ENCODE results near the gene THSD4.

Gene THSD4

GRCh38 chr15:71098920-71099319 is 16.4 kb upstream of the THSD4 start:
- no peak for DNase-seq

GRCh38 chr15:71103102-71103676 is 12.1 kb upstream of the THSD4 start:
- no peak for DNase-seq

GRCh38 chr15:71104636-71105035 is 10.6 kb upstream of the THSD4 start:
- DNase-seq: no peak

- DNase-seq: no peak
These were observed 9.8 kb upstream of the THSD4 start for GRCh38 chr15:71105444-71105843.

GRCh38 chr15:71106802-71107500 is 8.3 kb upstream of the THSD4 start:
- no peak for DNase-seq

GRCh38 chr15:71107501-71107815 is 7.8 kb upstream of the THSD4 start:
- DNase-seq: no peak

- DNase-seq: no peak
These were observed 6.1 kb upstream of the THSD4 start for GRCh38 chr15:71109130-71109529.

GRCh38 chr15:71109905-71110304 is 5.4 kb upstream of the THSD4 start:
- no peak for DNase-seq

GRCh38 chr15:71110405-71111180 is 4.7 kb upstream of the THSD4 start:
- DNase-seq: no peak

- no peak for DNase-seq
These were observed 4.1 kb upstream of the THSD4 start for GRCh38 chr15:71111181-71111565.

- DNase-seq: no peak
These were observed 3.3 kb upstream of the THSD4 start for GRCh38 chr15:71111950-71112349.

- DNase-seq: no peak
These were observed 2.8 kb upstream of the THSD4 start for GRCh38 chr15:71112429-71112828.

GRCh38 chr15:71114066-71114680 is 1.1 kb upstream of the THSD4 start:
- DNase-seq: no peak

GRCh38 chr15:71115567-71116351 is 488 bp downstream of the THSD4 start:
- no peak for DNase-seq

GRCh38 chr15:71116366-71116765 is 1.1 kb downstream of the THSD4 start:
- no peak for DNase-seq

GRCh38 chr15:71116942-71117341 is 1.7 kb downstream of the THSD4 start:
- no peak for DNase-seq

- DNase-seq: no peak
These were observed 2.5 kb downstream of the THSD4 start for GRCh38 chr15:71117714-71118305.

- DNase-seq: no peak
These were observed 3.1 kb downstream of the THSD4 start for GRCh38 chr15:71118345-71118744.

GRCh38 chr15:71118881-71119632 is 3.8 kb downstream of the THSD4 start:
- DNase-seq: no peak

- no peak for DNase-seq
These were observed 5.2 kb downstream of the THSD4 start for GRCh38 chr15:71120428-71120944.

GRCh38 chr15:71121442-71121841 is 6.2 kb downstream of the THSD4 start:
- no peak for DNase-seq
